ENCODE data around the gene LGR5.

GRCh38 chr12:71599210-71599609 lies 159.6 kb downstream of the LGR5 start:
- TF ChIP-seq CTCF (IDR thresholded peaks at IDR 0.05) (no peak), POLR2A (IDR thresholded peaks at IDR 0.05) (no peak)

Data from Peyer's patch (tissue), 4 donors.